GM19238 (cell line): ENCODE measurements around the gene BICRA.
A peak's percentile ranks its signal among the peaks of the same experiment; 100 is the strongest.
"Not testable (repeated sequence)": the region's sequence is repeated elsewhere in the genome, so short reads cannot be mapped to it uniquely, and the experiment has no call there.

Source experiments
- DNase-seq: peaks from one replicate; pipeline ENCODE4 v3.0.0; 2011; ENCODE audit warnings: low spot score; ENCODE audit not compliant: insufficient read length

The BICRA gene

GRCh38 chr19:47714339-47714738 lies 105.4 kb downstream of the BICRA start:
- DNase-seq, result no peak

GRCh38 chr19:47714855-47715254 lies 105.9 kb downstream of the BICRA start:
- not testable (repeated sequence) for DNase-seq

- no peak for DNase-seq
Measured at GRCh38 chr19:47716270-47716937, 107.5 kb downstream of the BICRA start.

GRCh38 chr19:47718415-47719046 lies 109.6 kb downstream of the BICRA start:
- DNase-seq, result not testable (repeated sequence)

GRCh38 chr19:47719047-47719859 lies 110.3 kb downstream of the BICRA start:
- no peak for DNase-seq

DNA sequence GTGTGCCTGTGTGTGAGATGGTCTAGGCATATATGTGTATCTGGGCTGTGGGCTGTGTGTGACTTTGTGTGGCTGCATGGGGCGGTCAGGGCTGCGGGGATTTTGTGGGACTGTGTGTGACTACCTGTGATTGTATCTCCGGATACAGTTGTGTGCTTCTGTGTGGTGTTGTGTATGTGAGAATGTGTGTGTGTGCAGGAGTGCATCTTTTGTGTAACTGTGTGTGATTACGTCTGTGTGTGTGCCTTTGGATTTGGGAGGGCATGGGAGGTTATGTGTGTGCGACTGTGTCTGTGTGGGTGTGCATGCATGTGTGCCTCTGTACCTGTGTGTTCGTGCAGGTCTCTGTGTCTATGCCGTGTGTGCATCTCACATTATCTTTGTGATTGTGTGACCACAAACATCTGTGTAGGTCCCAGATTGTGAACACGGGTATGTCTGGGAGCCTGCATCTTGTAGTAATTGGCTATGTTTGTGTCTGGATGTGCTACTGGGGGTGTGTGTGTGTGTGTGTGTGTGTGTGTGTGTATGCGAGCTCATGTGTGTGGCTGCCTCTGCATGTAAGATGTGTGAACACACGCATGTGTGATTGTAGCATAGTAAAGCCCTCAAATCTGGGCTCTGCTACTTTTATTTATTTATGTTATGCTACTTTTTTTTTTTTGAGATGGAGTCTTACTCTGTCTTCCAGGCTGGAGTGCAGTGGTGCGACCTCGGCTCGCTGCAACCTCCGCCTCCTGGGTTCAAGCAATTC lies 111.9 kb downstream of the BICRA start:
- no peak for DNase-seq

DNA sequence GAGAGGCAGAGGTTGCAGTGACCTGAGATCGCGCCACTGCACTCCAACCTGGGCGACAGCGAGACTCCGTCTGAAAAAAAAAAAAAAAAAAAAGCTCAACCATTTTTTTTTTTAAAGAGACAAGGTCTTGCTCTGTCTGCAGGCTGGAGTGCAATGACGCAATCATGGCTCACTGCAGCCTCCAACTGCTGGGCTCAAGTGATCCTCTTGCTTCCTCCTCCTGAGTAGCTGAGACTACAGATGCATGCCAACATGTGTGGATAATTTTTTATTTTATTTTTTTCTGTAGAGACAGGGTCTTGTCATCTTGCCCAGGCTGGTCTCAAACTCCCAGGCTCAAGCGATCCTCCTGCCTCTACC lies 114.6 kb downstream of the BICRA start:
- DNase-seq, result no peak

GRCh38 chr19:47725759-47726401 lies 116.9 kb downstream of the BICRA start:
- DNase-seq, result no peak

GRCh38 chr19:47726467-47726866 lies 117.5 kb downstream of the BICRA start:
- DNase-seq, result no peak

DNA sequence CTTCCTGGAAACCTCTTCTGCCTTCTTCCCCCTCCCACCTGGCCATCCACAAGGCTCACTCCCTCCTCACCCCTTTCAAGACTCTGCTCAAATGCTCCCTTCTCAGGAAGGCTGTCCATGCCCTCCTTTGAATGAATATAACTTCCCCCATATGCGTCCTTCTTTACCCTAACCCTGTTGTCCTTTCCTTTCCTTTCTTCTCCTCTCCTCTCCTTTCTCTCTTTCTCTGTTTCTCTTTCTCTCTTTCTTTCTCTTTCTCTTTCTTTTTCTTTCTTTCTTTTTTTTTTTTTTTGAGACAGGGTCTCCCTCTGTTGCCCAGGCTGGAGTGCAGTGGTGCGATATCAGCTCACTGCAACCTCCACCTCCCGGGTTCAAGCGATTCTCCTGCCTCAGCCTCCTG lies 119.4 kb downstream of the BICRA start:
- not testable (repeated sequence) for DNase-seq

- DNase-seq, result no peak
Measured at GRCh38 chr19:47729468-47729798, 120.5 kb downstream of the BICRA start.

GRCh38 chr19:47729799-47730520 lies 121.0 kb downstream of the BICRA start:
- DNase-seq, result no peak

DNA sequence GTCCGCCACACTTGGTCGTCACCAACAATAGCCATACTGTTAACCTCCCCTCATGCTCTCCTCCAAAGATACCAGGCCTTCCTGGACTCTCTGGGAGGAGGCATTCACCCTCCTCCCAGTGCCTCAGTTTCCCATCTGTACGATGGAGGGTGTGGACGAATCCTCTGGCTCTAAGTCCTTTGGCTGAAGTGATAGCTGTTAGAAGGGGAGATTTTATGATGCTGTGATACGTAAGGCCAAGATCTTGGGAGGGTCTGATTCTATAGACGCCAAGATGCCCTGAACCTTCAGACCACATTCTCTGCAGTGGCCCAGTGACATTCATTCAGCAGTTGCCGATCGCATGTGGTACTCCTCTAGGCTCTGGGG lies 121.6 kb downstream of the BICRA start:
- no peak for DNase-seq

DNA sequence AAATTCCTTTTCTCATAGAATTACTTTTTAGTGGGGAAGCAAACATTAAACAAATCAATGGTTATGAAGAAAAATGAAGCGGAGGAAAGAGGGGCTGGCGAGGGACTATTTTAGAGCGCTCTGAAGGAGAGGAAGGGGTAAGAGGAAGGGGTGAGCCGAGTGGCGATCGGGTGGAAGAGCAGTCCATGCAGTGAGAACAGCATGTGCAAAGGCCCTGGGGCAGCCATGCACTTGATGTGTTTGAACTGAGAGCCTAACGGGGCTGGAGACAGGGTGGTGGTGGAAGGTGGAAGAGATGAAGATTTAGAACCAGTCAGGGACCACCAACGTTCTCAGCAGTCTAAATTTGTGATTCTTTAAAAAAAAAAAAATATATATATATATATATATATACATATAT lies 122.0 kb downstream of the BICRA start:
- DNase-seq, result no peak

GRCh38 chr19:47735131-47735530 lies 126.2 kb downstream of the BICRA start:
- no peak for DNase-seq

DNA sequence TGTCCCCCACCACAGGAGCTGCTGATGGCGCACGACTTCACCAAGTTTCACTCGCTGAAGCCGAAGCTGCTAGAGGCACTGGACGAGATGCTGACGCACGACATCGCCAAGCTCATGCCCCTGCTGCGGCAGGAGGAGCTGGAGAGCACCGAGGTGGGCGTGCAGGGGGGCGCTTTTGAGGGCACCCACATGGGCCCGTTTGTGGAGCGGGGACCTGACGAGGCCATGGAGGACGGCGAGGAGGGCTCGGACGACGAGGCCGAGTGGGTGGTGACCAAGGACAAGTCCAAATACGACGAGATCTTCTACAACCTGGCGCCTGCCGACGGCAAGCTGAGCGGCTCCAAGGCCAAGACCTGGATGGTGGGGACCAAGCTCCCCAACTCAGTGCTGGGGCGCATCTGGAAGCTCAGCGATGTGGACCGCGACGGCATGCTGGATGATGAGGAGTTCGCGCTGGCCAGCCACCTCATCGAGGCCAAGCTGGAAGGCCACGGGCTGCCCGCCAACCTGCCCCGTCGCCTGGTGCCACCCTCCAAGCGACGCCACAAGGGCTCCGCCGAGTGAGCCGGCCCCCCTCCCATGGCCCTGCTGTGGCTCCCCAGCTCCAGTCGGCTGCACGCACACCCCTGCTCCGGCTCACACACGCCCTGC lies 132.1 kb downstream of the BICRA start:
- DNase-seq, result no peak

GRCh38 chr19:47741544-47742140 lies 132.7 kb downstream of the BICRA start:
- no peak for DNase-seq

DNA sequence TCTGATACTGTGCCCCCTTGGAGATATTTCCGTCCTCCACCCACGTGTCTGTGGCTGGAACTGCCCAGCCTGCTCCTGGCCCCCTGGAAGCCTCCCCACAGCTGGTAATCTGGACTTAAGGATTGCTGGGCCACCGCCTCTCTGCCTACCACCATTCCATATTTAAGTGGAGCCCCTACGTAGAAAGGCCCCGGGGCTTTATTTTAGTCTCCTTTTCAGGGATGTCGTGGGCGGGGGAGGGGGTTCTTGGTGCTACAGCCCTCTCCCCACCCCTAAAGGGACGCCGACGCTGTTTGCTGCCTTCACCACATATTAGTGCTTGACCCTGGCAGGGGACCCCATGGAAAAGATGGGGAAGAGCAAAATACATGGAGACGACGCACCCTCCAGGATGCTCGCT lies 133.7 kb downstream of the BICRA start:
- DNase-seq, result no peak

GRCh38 chr19:47745010-47745901 lies 136.3 kb downstream of the BICRA start, which contains the start of gene NOP53:
Gene NOP53, plus strand, starts transcription at chr19:47745546. Its CDS starts 14 bp downstream, at chr19:47745560.
- DNase-seq, result peak; percentile 96
